Lung (tissue), 12 donors: Measurements from ENCODE around the gene SCMH1. TPM values are rescaled to one million over a fixed set of nuclear protein-coding genes. Genes with fewer than 3 reads are reported as not detected.

Experiments used
- ATAC-seq: fragments of 200-7000 bp; cut with Tn5 transposase; one replicate; pipeline ENCODE4 v1.9.1; 2020; ENCODE audit warnings: moderate number of reproducible peaks; ENCODE audit not compliant: insufficient read depth, low FRiP score
- DNase-seq, 3 donors: peaks; one replicate each; pipeline ENCODE4 v3.0.0-alpha.2; 2013 to 2017
- H3K27ac ChIP-seq, 2 donors: one replicate each; pipeline ENCODE4 v1.5.1; 2013; ENCODE audit warnings: mild to moderate bottlenecking in 2 of 2, moderate library complexity in 2 of 2, control low read depth in 1 of 2, inconsistent platforms in 1 of 2, low read depth in 1 of 2, low read length in 1 of 2
- H3K27me3 ChIP-seq, 3 donors: one replicate each; pipeline ENCODE4 v1.5.1; 2013; ENCODE audit warnings: low read length in 2 of 3; ENCODE audit not compliant: control insufficient read depth in 3 of 3, insufficient read depth in 3 of 3
- H3K36me3 ChIP-seq, 4 donors: one replicate each; pipeline ENCODE4 v1.5.1; 2013; ENCODE audit warnings: low read length in 4 of 4, mild to moderate bottlenecking in 1 of 4, moderate library complexity in 1 of 4; ENCODE audit not compliant: control insufficient read depth in 4 of 4, insufficient read depth in 4 of 4
- H3K4me1 ChIP-seq, 5 donors: one replicate each; pipeline ENCODE4 v1.5.1; 2013; ENCODE audit warnings: low read length in 5 of 5, mild to moderate bottlenecking in 2 of 5, moderate library complexity in 1 of 5; ENCODE audit not compliant: control insufficient read depth in 5 of 5, insufficient read depth in 5 of 5
- H3K4me3 ChIP-seq: one replicate; pipeline ENCODE4 v1.5.1; 2013; ENCODE audit warnings: mild to moderate bottlenecking, control low read depth, moderate library complexity
- H3K9ac ChIP-seq, 2 donors: one replicate each; pipeline ENCODE4 v1.5.1; 2013; ENCODE audit warnings: low read length in 2 of 2, control low read depth in 1 of 2; ENCODE audit not compliant: insufficient read depth in 1 of 2
- H3K9me3 ChIP-seq, 4 donors: one replicate each; pipeline ENCODE4 v1.5.1; 2013; ENCODE audit warnings: low read length in 3 of 4, mild to moderate bottlenecking in 1 of 4, moderate library complexity in 1 of 4; ENCODE audit not compliant: control insufficient read depth in 4 of 4, insufficient read depth in 3 of 4
- CTCF ChIP-seq: IDR thresholded peaks from 2 replicates; pipeline ENCODE4 v1.5.1; 2012; ENCODE audit warnings: mild to moderate bottlenecking; ENCODE audit errors: control extremely low read depth, extremely low read depth
- WGBS, 2 donors: extraction: QIAGEN DNeasy Blood & Tissue Kit; methylation state at CpG; one replicate each; pipeline ENCODE4 v1.1.7; 2013; 5-methylcytosine and 5-hydroxymethylcytosine counted together
- polyA plus RNA-seq, 2 donors: library from polyadenylated mRNA; stranded (reverse); fragments of 200-250 nt; gene quantifications; one replicate each; pipeline ENCODE4 v1.2.1, GENCODE V29; 2013
- total RNA-seq, 2 donors: library from RNA; depleted of rRNA in 1 of 2; stranded (reverse); fragments of >200 nt in 1 of 2; gene quantifications; one replicate each; pipeline ENCODE4 v1.2.1, GENCODE V29; 2014 to 2021
- donor health status: control.
- donor health status: control.
- donor health status: Bipolar disorder and iron deficiency.
- donor health status: healthy.
- donor health status: DM: yes; HTN: yes; CAD: no.

Gene SCMH1
- total and polyA plus RNA-seq, 4 donors = 20.7 to 43.5 (median 28.8) TPM

DNA sequence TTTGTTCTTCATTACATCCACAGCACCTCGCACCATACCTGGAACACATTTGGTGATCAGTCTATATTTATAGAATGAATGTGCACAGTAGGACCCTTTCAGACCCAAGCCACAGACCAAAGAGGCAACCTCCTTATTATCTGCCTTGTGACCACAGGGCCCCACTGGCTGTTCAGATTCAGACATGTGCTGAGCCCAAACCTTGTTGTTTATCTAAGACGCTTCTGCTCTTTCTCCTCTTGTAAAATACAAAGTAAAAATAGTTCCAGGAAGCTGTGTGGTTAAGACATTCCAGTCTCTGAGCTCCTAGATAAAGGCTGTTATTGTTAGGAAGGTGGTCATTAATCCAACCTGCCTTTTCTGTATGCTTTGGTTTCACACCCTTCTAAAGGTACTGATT is 3.6 kb upstream of the SCMH1 start:
- ATAC-seq = no peak
- Histone ChIP-seq H3K27ac (no peak overlapping the region), H3K9me3 (no peaks in the 10 kb centered on the region), H3K9ac (no peak overlapping the region), H3K4me1 (peaks cover 0 to 23% (median 2%) of the 10 kb centered on the region in 5 donors), H3K36me3 (no peaks in the 10 kb centered on the region), H3K27me3 (no peaks in the 10 kb centered on the region), H3K4me3 (no peak overlapping the region)
- DNase-seq = no peak
- TF ChIP-seq CTCF = no peak
- 64% methylated on average over 2 of the region's 2 CpGs for WGBS, 2 donors

DNA sequence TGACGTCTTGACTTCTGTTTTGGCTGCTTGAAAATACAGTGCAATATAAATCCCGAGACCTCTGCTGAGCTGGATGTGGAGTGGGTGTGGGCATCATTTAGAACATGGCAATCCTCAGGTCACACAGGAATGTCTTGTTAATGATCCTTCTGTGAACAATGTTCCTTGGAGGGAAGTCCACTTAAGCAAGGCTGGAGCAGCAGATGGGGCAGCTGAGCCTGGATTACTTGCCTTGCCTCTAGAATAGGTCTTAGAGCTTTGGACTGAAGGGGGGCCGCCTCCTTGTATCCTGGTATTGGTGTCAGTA is 926 bp upstream of the SCMH1 start:
- DNase-seq (no peak), ATAC-seq (no peak)
- Histone ChIP-seq H3K4me3 (no peak overlapping the region), H3K27me3 (no peaks in the 10 kb centered on the region), H3K9me3 (no peaks in the 10 kb centered on the region), H3K36me3 (no peaks in the 10 kb centered on the region), H3K4me1 (peaks cover 0 to 37% (median 5%) of the 10 kb centered on the region in 5 donors), H3K27ac (no peak overlapping the region), H3K9ac (no peak overlapping the region)
- 78 to 87% methylated on average over 3 of the region's 3 CpGs for WGBS, 2 donors
- TF ChIP-seq CTCF = no peak

GRCh38 chr1:41242342-41243078 is 404 bp upstream of the SCMH1 start:
- Histone ChIP-seq H3K36me3 (no peaks in the 10 kb centered on the region), H3K4me1 (peaks cover 0 to 37% (median 5%) of the 10 kb centered on the region in 5 donors), H3K4me3 (peak overlapping the region; percentile 72), H3K27me3 (no peaks in the 10 kb centered on the region), H3K9ac (peak overlapping the region; percentile 21 to 73), H3K27ac (peak overlapping the region; percentile 82 to 100), H3K9me3 (no peaks in the 10 kb centered on the region)
- no peak for TF ChIP-seq CTCF
- ATAC-seq (no peak), DNase-seq (peak; percentile 7 to 22 (median 16))
- WGBS, 2 donors = 16 to 17% methylated on average over 44 to 51 of the region's 51 CpGs

DNA sequence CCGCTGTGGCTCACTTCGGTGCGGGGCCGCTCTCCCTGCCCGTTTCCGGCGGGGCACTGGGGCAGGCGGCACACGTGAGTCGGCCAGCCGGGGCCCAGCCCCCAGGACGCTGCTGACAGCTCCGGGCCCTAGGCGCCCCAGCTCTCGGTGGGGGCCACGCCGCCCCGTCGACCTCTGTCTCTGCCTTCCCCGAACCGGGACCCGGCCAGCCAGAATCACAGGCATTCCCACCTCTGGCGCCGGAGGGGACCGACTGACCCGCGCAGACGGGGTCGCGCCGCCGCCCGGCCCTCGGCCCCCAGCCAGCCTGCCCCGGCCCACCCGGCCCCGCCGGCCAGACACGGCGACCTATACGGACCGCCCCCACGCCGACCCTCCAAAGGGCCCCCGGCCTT is 755 bp downstream of the SCMH1 start:
- no peak for TF ChIP-seq CTCF
- H3K4me3 ChIP-seq = peak overlapping the region; percentile 93
- DNase-seq = peak in 1 of 3 donors; percentile 53
- H3K9me3 ChIP-seq = no peaks in the 10 kb centered on the region
- no peaks in the 10 kb centered on the region for H3K27me3 ChIP-seq
- no peaks in the 10 kb centered on the region for H3K36me3 ChIP-seq
- WGBS, 2 donors = 1% methylated on average over 41 to 45 of the region's 45 CpGs
- ATAC-seq = peak; percentile 74
- no peak overlapping the region for H3K9ac ChIP-seq
- peaks cover 0 to 36% (median 5%) of the 10 kb centered on the region in 5 donors for H3K4me1 ChIP-seq
- H3K27ac ChIP-seq = peak overlapping the region; percentile 98 to 100
